Lower lobe of right lung (tissue), 2 donors: Measurements from ENCODE around the gene SMIM13. TPM values are rescaled to one million over a fixed set of nuclear protein-coding genes. Genes with fewer than 3 reads are reported as not detected.

Source experiments
- ATAC-seq, 2 donors: fragments of 200-7000 bp; cut with Tn5 transposase; one replicate each; pipeline ENCODE4 v1.9.1; 2020 to 2022; ENCODE audit warnings: mild to moderate bottlenecking in 2 of 2, moderate library complexity in 2 of 2
- DNase-seq: peaks from one replicate; pipeline ENCODE4 v3.0.0-alpha.2; 2020
- H3K27ac ChIP-seq: fragments of 200-600 bp; one replicate; pipeline ENCODE4 v1.8.0; 2022
- H3K27me3 ChIP-seq: fragments of 200-600 bp; one replicate; pipeline ENCODE4 v1.8.0; 2022; ENCODE audit warnings: low read depth
- H3K36me3 ChIP-seq: fragments of 200-600 bp; one replicate; pipeline ENCODE4 v1.8.0; 2022; ENCODE audit warnings: mild to moderate bottlenecking
- H3K4me1 ChIP-seq: fragments of 200-600 bp; one replicate; pipeline ENCODE4 v1.8.0; 2022
- H3K4me3 ChIP-seq: fragments of 200-600 bp; one replicate; pipeline ENCODE4 v1.8.0; 2022; ENCODE audit warnings: mild to moderate bottlenecking
- H3K9me3 ChIP-seq: fragments of 200-600 bp; one replicate; pipeline ENCODE4 v1.8.0; 2022
- CTCF ChIP-seq: fragments of 200-600 bp; IDR thresholded peaks from one replicate; pipeline ENCODE4 v1.8.0; 2022; ENCODE audit warnings: antibody characterized with exemption, mild to moderate bottlenecking
- intact Hi-C: fragments of 100-400 bp; cut with DNase I; formaldehyde crosslinking; loops from one replicate; pipeline ENCODE4 v1.11.0; 2022
- total RNA-seq: library from RNA; stranded (reverse); fragmentation: NEBNext Ultra II Directional; extraction: Animal tissue kit (Norgen Biotek cat#: 25700); gene quantifications from one replicate; pipeline ENCODE4 v1.2.1, GENCODE V29; 2021
- donor health status: DM: no; HTN: yes; CAD: no; lungs with severe emphysema.

SMIM13 gene
- total RNA-seq, 1 donor from 2014 or later: 7.9 TPM

GRCh38 chr6:11054722-11055121 lies 38.9 kb upstream of the SMIM13 start:
- Histone ChIP-seq H3K27me3 (no peaks in the 10 kb centered on the region), H3K4me3 (no peak overlapping the region), H3K27ac (no peak overlapping the region), H3K9me3 (no peaks in the 10 kb centered on the region), H3K36me3 (no peaks in the 10 kb centered on the region), H3K4me1 (no peaks in the 10 kb centered on the region)
- TF ChIP-seq CTCF: no peak
- ATAC-seq (no peak), DNase-seq (no peak)
- intact Hi-C loops: no loop called here

GRCh38 chr6:11055127-11055627 lies 38.5 kb upstream of the SMIM13 start:
- DNase-seq: no peak
- TF ChIP-seq CTCF: no peak

GRCh38 chr6:11056871-11057270 lies 36.8 kb upstream of the SMIM13 start:
- Histone ChIP-seq H3K9me3 (no peaks in the 10 kb centered on the region), H3K27me3 (no peaks in the 10 kb centered on the region), H3K4me1 (no peaks in the 10 kb centered on the region), H3K36me3 (no peaks in the 10 kb centered on the region), H3K4me3 (no peak overlapping the region), H3K27ac (no peak overlapping the region)
- DNase-seq (no peak), ATAC-seq (no peak)
- intact Hi-C loops: no loop called here
- no peak for TF ChIP-seq CTCF

More at GRCh38 chr6:11055127-11055627, 38.5 kb upstream of the SMIM13 start:
- Histone ChIP-seq H3K4me1 (no peaks in the 10 kb centered on the region), H3K36me3 (no peaks in the 10 kb centered on the region), H3K4me3 (no peak overlapping the region), H3K27ac (no peak overlapping the region), H3K9me3 (no peaks in the 10 kb centered on the region), H3K27me3 (no peaks in the 10 kb centered on the region)
- intact Hi-C loops: no loop called here
- ATAC-seq: no peak

- Histone ChIP-seq H3K36me3 (no peaks in the 10 kb centered on the region), H3K9me3 (no peaks in the 10 kb centered on the region), H3K4me1 (no peaks in the 10 kb centered on the region), H3K27ac (no peak overlapping the region), H3K27me3 (no peaks in the 10 kb centered on the region), H3K4me3 (no peak overlapping the region)
- no peak for TF ChIP-seq CTCF
- no peak for ATAC-seq
- no peak for DNase-seq
- intact Hi-C loops: no loop called here
These were observed 35.2 kb upstream of the SMIM13 start for GRCh38 chr6:11058406-11058805.

GRCh38 chr6:11062083-11062482 lies 31.6 kb upstream of the SMIM13 start:
- ATAC-seq: no peak
- no peak for DNase-seq
- Histone ChIP-seq H3K36me3 (no peaks in the 10 kb centered on the region), H3K27me3 (no peaks in the 10 kb centered on the region), H3K27ac (no peak overlapping the region), H3K4me3 (no peak overlapping the region), H3K9me3 (no peaks in the 10 kb centered on the region), H3K4me1 (no peaks in the 10 kb centered on the region)
- intact Hi-C loops: no loop called here
- TF ChIP-seq CTCF: no peak

GRCh38 chr6:11062715-11063114 lies 30.9 kb upstream of the SMIM13 start:
- no peak overlapping the region for H3K4me3 ChIP-seq
- H3K9me3 ChIP-seq: no peaks in the 10 kb centered on the region
- no peak for TF ChIP-seq CTCF
- H3K27ac ChIP-seq: no peak overlapping the region
- no peaks in the 10 kb centered on the region for H3K4me1 ChIP-seq
- DNase-seq (no peak), ATAC-seq (no peak)
- no peaks in the 10 kb centered on the region for H3K36me3 ChIP-seq
- no peaks in the 10 kb centered on the region for H3K27me3 ChIP-seq
- intact Hi-C loops: no loop called here
